ENCODE measurements around the gene MYPN. TPM values are rescaled to one million over a fixed set of nuclear protein-coding genes. Genes with fewer than 3 reads are reported as not detected.

Gene MYPN
- polyA plus RNA-seq, 2 of the 4 experiments (the other 2 are of a cell fraction), result 1.5 to 2.1 TPM

- TF ChIP-seq PHF8 (IDR thresholded peaks at IDR 0.05; ENCODE audit: borderline replicate concordance, low read depth) (no peak), MAZ (IDR thresholded peaks at IDR 0.05; ENCODE audit: borderline replicate concordance, low read depth, low read length) (no peak), HOXB13 (CRISPR knock-in tag; IDR thresholded peaks at IDR 0.05; ENCODE audit: low read depth) (peak; percentile 92; the same call in 1 of the 2 replicates), ZNF302 (CRISPR knock-in tag; IDR thresholded peaks at IDR 0.05) (peak; percentile 62; the same call in 1 of the 2 replicates), ZSCAN20 (CRISPR knock-in tag; IDR thresholded peaks at IDR 0.05) (peak; percentile 91), FOXS1 (CRISPR knock-in tag; IDR thresholded peaks at IDR 0.05) (peak; percentile 80; the same call in 1 of the 2 replicates), SMC3 (IDR thresholded peaks at IDR 0.05) (peak; percentile 59), CHD4 (IDR thresholded peaks at IDR 0.05; ENCODE audit: borderline replicate concordance) (no peak), RAD21 (conservative IDR thresholded peaks at IDR 0.05 in 1 of 2, IDR thresholded peaks at IDR 0.05 in 1 of 2) (peak; percentile 41 to 65; a peak in 4 of 5 replicates), EP300 (IDR thresholded peaks at IDR 0.05) (peak; percentile 96 to 98), HDAC2 (IDR thresholded peaks at IDR 0.05) (no peak), ESRRA (IDR thresholded peaks at IDR 0.05; ENCODE audit: borderline replicate concordance, low read length) (no peak), NPAS2 (CRISPR knock-in tag; IDR thresholded peaks at IDR 0.05; ENCODE audit: borderline replicate concordance) (no peak), HOXA7 (CRISPR knock-in tag; IDR thresholded peaks at IDR 0.05) (no peak), RNF2 (IDR thresholded peaks at IDR 0.05; ENCODE audit: borderline replicate concordance, low read depth) (no peak), POLR2A (IDR thresholded peaks at IDR 0.05; ENCODE audit: low read length) (no peak), CBX8 (IDR thresholded peaks at IDR 0.05) (no peak), FOSB (CRISPR knock-in tag; IDR thresholded peaks at IDR 0.05) (no peak), CEBPB (IDR thresholded peaks at IDR 0.05) (peak; percentile 75 to 94; a peak in 3 of 4 replicates), ELK1 (IDR thresholded peaks at IDR 0.05; ENCODE audit: low read depth, low read length) (no peak), CTCF (IDR thresholded peaks at IDR 0.05) (no peak), EHMT2 (IDR thresholded peaks at IDR 0.05; ENCODE audit: low read depth) (no peak), TP53 (CRISPR knock-in tag; IDR thresholded peaks at IDR 0.05) (no peak), JUNB (IDR thresholded peaks at IDR 0.05) (peak; percentile 100)
- TF ChIP-seq, protein P1, sequence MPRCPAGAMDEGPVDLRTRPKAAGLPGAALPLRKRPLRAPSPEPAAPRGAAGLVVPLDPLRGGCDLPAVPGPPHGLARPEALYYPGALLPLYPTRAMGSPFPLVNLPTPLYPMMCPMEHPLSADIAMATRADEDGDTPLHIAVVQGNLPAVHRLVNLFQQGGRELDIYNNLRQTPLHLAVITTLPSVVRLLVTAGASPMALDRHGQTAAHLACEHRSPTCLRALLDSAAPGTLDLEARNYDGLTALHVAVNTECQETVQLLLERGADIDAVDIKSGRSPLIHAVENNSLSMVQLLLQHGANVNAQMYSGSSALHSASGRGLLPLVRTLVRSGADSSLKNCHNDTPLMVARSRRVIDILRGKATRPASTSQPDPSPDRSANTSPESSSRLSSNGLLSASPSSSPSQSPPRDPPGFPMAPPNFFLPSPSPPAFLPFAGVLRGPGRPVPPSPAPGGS (IDR thresholded peaks at IDR 0.05), result peak; percentile 95; the same call in 2 of the 3 replicates
These were observed 44.4 kb downstream of the MYPN start (continued) for GRCh38 chr10:68153473-68154210.

- POLR2A ChIA-PET, result no interaction called here
- H3K4me2 ChIP-seq, result peak overlapping the region; percentile 78
- TF ChIP-seq, protein P2, sequence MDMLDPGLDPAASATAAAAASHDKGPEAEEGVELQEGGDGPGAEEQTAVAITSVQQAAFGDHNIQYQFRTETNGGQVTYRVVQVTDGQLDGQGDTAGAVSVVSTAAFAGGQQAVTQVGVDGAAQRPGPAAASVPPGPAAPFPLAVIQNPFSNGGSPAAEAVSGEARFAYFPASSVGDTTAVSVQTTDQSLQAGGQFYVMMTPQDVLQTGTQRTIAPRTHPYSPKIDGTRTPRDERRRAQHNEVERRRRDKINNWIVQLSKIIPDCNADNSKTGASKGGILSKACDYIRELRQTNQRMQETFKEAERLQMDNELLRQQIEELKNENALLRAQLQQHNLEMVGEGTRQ (IDR thresholded peaks at IDR 0.05), result no peak
- TF ChIP-seq ELK1 (IDR thresholded peaks at IDR 0.05; ENCODE audit: low read depth, low read length), result no peak
- no peak for TF ChIP-seq RARB (CRISPR knock-in tag; IDR thresholded peaks at IDR 0.05)
- no peak for TF ChIP-seq KDM1A (IDR thresholded peaks at IDR 0.05; ENCODE audit: low read depth)
- no peak for TF ChIP-seq E2F6 (IDR thresholded peaks at IDR 0.05; ENCODE audit: borderline replicate concordance, low read depth)
- TF ChIP-seq NR3C1 (IDR thresholded peaks at IDR 0.05), result no peak
- TF ChIP-seq, protein P1 (IDR thresholded peaks at IDR 0.05), result no peak
- TF ChIP-seq HDAC2 (IDR thresholded peaks at IDR 0.05), result no peak
- TF ChIP-seq TP53 (CRISPR knock-in tag; IDR thresholded peaks at IDR 0.05), result no peak
- no peak for TF ChIP-seq ESRRA (IDR thresholded peaks at IDR 0.05; ENCODE audit: borderline replicate concordance, low read length)
- TF ChIP-seq EP300 (IDR thresholded peaks at IDR 0.05), result no peak
- TF ChIP-seq CBX8 (IDR thresholded peaks at IDR 0.05), result no peak
These were observed 44.9 kb downstream of the MYPN start for GRCh38 chr10:68154211-68154497.

More at GRCh38 chr10:68154211-68154497, 44.9 kb downstream of the MYPN start:
- Histone ChIP-seq H3K27ac (peak overlapping the region; percentile 86 to 92), H3K4me1 (peaks cover 63% of the 10 kb centered on the region), H3K4me3 (no peak overlapping the region), H3K9me3 (no peaks in the 10 kb centered on the region)
- WGBS (ENCODE audit: missing lambda C conversion rate), result 12% methylated on average over 3 of the region's 3 CpGs
- CTCF ChIA-PET, result interaction anchor here (1.1 to 10.2 kb wide), 5 partner anchors 41 to 129 kb away, joined by 3 to 241 read pairs (median 25); no protein-coding TSS in a partner anchor
- DNase-seq (ENCODE audit: low read depth in 1 of 2, low spot score in 1 of 2) (peak in 1 of 2 experiments; percentile 29), FAIRE-seq (no peak), ATAC-seq (peak in 1 of 2 experiments; percentile 22; a peak in 2 of 6 replicates)
